GM23338 (cell line): ENCODE data around the gene CERS1. TPM values are rescaled to one million over a fixed set of nuclear protein-coding genes. Genes with fewer than 3 reads are reported as not detected.

Source experiments
- ATAC-seq: fragments of 200-7000 bp; cut with Tn5 transposase; 3 replicates; pipeline ENCODE4 v1.9.1; 2020
- DNase-seq: peaks from one replicate; pipeline ENCODE4 v3.0.0-alpha.2; 2015; ENCODE audit warnings: low spot score
- H2AFZ ChIP-seq: fragments of 200-600 bp; sonication (generic); 2 replicates; pipeline ENCODE4 v1.8.0; 2016; ENCODE audit warnings: antibody characterized with exemption, mild to moderate bottlenecking, moderate library complexity
- H3F3A ChIP-seq: fragments of 200-600 bp; sonication (generic); replicated peaks from 2 replicates; pipeline ENCODE4 v1.8.0; 2017; ENCODE audit warnings: antibody characterized with exemption, mixed run types, low read depth
- H3K27ac ChIP-seq: fragments of 200-600 bp; sonication (generic); 2 replicates; pipeline ENCODE4 v1.6.1; 2016; ENCODE audit warnings: low read depth
- H3K27me3 ChIP-seq: fragments of 200-600 bp; sonication (generic); 2 replicates; pipeline ENCODE4 v1.8.0; 2016; ENCODE audit warnings: mild to moderate bottlenecking, mixed run types, moderate library complexity; ENCODE audit not compliant: insufficient read depth
- H3K36me3 ChIP-seq: fragments of 200-600 bp; sonication (generic); 2 replicates; pipeline ENCODE4 v1.8.0; 2016; ENCODE audit warnings: mild to moderate bottlenecking; ENCODE audit not compliant: insufficient read depth
- H3K4me1 ChIP-seq: fragments of 200-600 bp; sonication (generic); 2 replicates; pipeline ENCODE4 v1.8.0; 2016; ENCODE audit warnings: mild to moderate bottlenecking, moderate library complexity; ENCODE audit not compliant: insufficient read depth
- H3K4me2 ChIP-seq: fragments of 200-600 bp; sonication (generic); 2 replicates; pipeline ENCODE4 v1.7.1; 2017; ENCODE audit warnings: mixed run types
- H3K4me3 ChIP-seq: fragments of 200-600 bp; sonication (generic); 2 replicates; pipeline ENCODE4 v1.6.1; 2016; ENCODE audit warnings: mixed run types
- H3K79me2 ChIP-seq: fragments of 200-600 bp; sonication (generic); replicated peaks from 2 replicates; pipeline ENCODE4 v1.8.0; 2017; ENCODE audit warnings: mild to moderate bottlenecking; ENCODE audit not compliant: insufficient read depth
- H3K9me2 ChIP-seq: fragments of 200-600 bp; sonication (generic); 2 replicates; pipeline ENCODE4 v1.8.0; 2017; ENCODE audit not compliant: insufficient read depth
- H4K20me1 ChIP-seq: fragments of 200-600 bp; sonication (generic); replicated peaks from 2 replicates; pipeline ENCODE4 v1.8.0; 2017; ENCODE audit warnings: mild to moderate bottlenecking; ENCODE audit not compliant: insufficient read depth
- H3K27ac Mint-ChIP-seq: 2 replicates; pipeline ENCODE4 v1.8.0; 2020; ENCODE audit warnings: inconsistent platforms, mild to moderate bottlenecking, moderate library complexity, mixed read lengths
- H3K27me3 Mint-ChIP-seq: 3 replicates; pipeline ENCODE4 v1.8.0; 2022; ENCODE audit warnings: low read depth, mild to moderate bottlenecking, moderate library complexity, mixed read lengths, inconsistent platforms; ENCODE audit not compliant: insufficient read depth, poor library complexity
- H3K36me3 Mint-ChIP-seq: 3 replicates; pipeline ENCODE4 v1.8.0; 2021; ENCODE audit warnings: low read depth, mild to moderate bottlenecking, inconsistent platforms, moderate library complexity, mixed read lengths
- H3K4me1 Mint-ChIP-seq: 3 replicates; pipeline ENCODE4 v1.8.0; 2020; ENCODE audit warnings: mild to moderate bottlenecking, inconsistent platforms, mixed read lengths
- H3K4me3 Mint-ChIP-seq: 3 replicates; pipeline ENCODE4 v1.8.0; 2021; ENCODE audit warnings: moderate library complexity, mild to moderate bottlenecking, inconsistent platforms, mixed read lengths
- H3K9me3 Mint-ChIP-seq: 3 replicates; pipeline ENCODE4 v1.8.0; 2020; ENCODE audit warnings: moderate library complexity, mild to moderate bottlenecking, inconsistent platforms, mixed read lengths
- CREB1 ChIP-seq: fragments of 250-450 bp; sonication (Bioruptor Pico); IDR thresholded peaks from 2 replicates; pipeline ENCODE4 v1.5.0; 2020; ENCODE audit warnings: low read depth, mild to moderate bottlenecking, moderate library complexity
- polyA plus RNA-seq: library from polyadenylated mRNA; unstranded; fragments of >200 nt; fragmentation: Nextera tagmentation; extraction: Ambion mirVana; gene quantifications from 2 replicates; pipeline ENCODE4 v1.2.1, GENCODE V29; 2016
- total RNA-seq: library from RNA; depleted of rRNA; stranded (reverse); fragments of >200 nt; shearing (Covaris generic); gene quantifications from 2 replicates; pipeline ENCODE4 v1.2.3, GENCODE V29; 2014
- TF ChIP-seq, protein P1 (sequence below): fragments of 250-450 bp; sonication (Bioruptor Pico); IDR thresholded peaks from 2 replicates; pipeline ENCODE4 v1.5.0; 2020; ENCODE audit warnings: mild to moderate bottlenecking, moderate library complexity
- TF ChIP-seq, protein P2 (sequence below), 2 experiments: fragments of 200-600 bp in 1 of 2; sonication (generic) in 1 of 2; conservative IDR thresholded peaks; 2 replicates each; pipeline versions ENCODE4 v1.5.1 to v1.6.1; 2016 to 2017; ENCODE audit warnings: antibody characterized with exemption in 2 of 2, low read depth in 2 of 2, mild to moderate bottlenecking in 2 of 2, moderate library complexity in 1 of 2

The CERS1 gene
- total and polyA plus RNA-seq, 2 experiments from 2014 or later = 11.1 to 12.2 TPM

DNA sequence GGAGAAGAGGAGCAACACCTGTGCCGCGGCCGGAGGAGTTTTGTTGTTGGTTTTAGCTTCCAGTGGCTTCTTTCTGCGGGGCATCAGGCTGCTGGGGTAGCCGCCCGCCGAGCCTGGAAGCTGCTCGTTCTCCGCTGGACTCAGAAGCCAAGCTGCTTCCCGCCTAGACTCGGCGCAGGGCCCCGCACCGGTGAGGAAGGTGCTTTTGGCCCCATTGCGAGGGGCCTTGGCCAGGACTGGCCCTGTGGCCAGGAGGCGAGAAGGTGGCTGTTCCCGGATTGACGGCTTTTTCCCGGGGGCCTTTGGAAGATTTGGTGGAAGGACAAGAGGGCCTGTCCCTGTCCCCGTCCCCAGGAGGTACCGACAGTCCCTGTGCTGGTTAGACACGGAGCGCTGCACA, 28.8 kb downstream of the CERS1 start:
- H3F3A ChIP-seq = peaks cover 31% of the 10 kb centered on the region
- H3K9me2 ChIP-seq = no peaks in the 10 kb centered on the region
- H3K79me2 ChIP-seq = no peaks in the 10 kb centered on the region
- Mint-ChIP-seq H3K27me3 (peaks cover 23% of the 10 kb centered on the region), H3K4me1 (peaks cover 9% of the 10 kb centered on the region; the same call in 2 of the 3 replicates), H3K27ac (no peak overlapping the region), H3K36me3 (peaks cover 43% of the 10 kb centered on the region), H3K4me3 (no peak overlapping the region), H3K9me3 (no peaks in the 10 kb centered on the region; the same call in 2 of the 3 replicates)
- TF ChIP-seq, protein P1, sequence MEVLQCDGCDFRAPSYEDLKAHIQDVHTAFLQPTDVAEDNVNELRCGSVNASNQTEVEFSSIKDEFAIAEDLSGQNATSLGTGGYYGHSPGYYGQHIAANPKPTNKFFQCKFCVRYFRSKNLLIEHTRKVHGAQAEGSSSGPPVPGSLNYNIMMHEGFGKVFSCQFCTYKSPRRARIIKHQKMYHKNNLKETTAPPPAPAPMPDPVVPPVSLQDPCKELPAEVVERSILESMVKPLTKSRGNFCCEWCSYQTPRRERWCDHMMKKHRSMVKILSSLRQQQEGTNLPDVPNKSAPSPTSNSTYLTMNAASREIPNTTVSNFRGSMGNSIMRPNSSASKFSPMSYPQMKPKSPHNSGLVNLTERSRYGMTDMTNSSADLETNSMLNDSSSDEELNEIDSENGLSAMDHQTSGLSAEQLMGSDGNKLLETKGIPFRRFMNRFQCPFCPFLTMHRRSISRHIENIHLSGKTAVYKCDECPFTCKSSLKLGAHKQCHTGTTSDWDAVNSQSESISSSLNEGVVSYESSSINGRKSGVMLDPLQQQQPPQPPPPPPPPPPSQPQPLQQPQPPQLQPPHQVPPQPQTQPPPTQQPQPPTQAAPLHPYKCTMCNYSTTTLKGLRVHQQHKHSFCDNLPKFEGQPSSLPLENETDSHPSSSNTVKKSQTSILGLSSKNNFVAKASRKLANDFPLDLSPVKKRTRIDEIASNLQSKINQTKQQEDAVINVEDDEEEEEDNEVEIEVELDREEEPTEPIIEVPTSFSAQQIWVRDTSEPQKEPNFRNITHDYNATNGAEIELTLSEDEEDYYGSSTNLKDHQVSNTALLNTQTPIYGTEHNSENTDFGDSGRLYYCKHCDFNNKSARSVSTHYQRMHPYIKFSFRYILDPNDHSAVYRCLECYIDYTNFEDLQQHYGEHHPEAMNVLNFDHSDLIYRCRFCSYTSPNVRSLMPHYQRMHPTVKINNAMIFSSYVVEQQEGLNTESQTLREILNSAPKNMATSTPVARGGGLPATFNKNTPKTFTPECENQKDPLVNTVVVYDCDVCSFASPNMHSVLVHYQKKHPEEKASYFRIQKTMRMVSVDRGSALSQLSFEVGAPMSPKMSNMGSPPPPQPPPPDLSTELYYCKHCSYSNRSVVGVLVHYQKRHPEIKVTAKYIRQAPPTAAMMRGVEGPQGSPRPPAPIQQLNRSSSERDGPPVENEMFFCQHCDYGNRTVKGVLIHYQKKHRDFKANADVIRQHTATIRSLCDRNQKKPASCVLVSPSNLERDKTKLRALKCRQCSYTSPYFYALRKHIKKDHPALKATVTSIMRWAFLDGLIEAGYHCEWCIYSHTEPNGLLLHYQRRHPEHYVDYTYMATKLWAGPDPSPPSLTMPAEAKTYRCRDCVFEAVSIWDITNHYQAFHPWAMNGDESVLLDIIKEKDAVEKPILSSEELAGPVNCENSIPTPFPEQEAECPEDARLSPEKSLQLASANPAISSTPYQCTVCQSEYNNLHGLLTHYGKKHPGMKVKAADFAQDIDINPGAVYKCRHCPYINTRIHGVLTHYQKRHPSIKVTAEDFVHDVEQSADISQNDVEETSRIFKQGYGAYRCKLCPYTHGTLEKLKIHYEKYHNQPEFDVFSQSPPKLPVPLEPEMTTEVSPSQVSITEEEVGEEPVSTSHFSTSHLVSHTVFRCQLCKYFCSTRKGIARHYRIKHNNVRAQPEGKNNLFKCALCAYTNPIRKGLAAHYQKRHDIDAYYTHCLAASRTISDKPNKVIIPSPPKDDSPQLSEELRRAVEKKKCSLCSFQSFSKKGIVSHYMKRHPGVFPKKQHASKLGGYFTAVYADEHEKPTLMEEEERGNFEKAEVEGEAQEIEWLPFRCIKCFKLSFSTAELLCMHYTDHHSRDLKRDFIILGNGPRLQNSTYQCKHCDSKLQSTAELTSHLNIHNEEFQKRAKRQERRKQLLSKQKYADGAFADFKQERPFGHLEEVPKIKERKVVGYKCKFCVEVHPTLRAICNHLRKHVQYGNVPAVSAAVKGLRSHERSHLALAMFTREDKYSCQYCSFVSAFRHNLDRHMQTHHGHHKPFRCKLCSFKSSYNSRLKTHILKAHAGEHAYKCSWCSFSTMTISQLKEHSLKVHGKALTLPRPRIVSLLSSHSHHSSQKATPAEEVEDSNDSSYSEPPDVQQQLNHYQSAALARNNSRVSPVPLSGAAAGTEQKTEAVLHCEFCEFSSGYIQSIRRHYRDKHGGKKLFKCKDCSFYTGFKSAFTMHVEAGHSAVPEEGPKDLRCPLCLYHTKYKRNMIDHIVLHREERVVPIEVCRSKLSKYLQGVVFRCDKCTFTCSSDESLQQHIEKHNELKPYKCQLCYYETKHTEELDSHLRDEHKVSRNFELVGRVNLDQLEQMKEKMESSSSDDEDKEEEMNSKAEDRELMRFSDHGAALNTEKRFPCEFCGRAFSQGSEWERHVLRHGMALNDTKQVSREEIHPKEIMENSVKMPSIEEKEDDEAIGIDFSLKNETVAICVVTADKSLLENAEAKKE = no peak
- no peak overlapping the region for H2AFZ ChIP-seq
- peaks cover 7% of the 10 kb centered on the region; the same call in 1 of the 2 replicates for H3K36me3 ChIP-seq
- ATAC-seq = no peak
- peaks cover 5% of the 10 kb centered on the region; the same call in 1 of the 2 replicates for H3K4me1 ChIP-seq
- peaks cover 14% of the 10 kb centered on the region for H4K20me1 ChIP-seq
- H3K4me3 ChIP-seq = no peak overlapping the region
- H3K27ac ChIP-seq = no peak overlapping the region
- H3K27me3 ChIP-seq = peaks cover 31% of the 10 kb centered on the region
- no peak for DNase-seq
- no peak overlapping the region for H3K4me2 ChIP-seq

DNA sequence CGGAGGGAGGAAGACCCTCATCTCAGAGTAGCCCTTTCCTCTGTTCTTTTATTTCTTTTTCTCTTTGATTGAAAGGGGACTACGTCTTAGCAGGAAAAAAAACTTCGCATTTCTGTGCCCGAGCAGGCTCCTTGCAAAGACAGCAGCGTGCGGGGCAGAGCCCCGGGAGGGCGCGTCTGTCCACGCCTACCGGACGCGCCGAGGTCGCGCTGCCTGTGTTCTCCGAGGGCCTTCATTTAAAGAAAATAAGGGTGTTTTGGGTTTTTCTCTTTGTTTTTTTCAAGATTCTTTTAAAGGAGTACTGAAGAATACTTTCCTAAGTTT, 29.2 kb downstream of the CERS1 start:
- Histone ChIP-seq H3K79me2 (no peaks in the 10 kb centered on the region), H2AFZ (no peak overlapping the region), H3K36me3 (peaks cover 11% of the 10 kb centered on the region; the same call in 1 of the 2 replicates), H3K4me1 (peaks cover 5% of the 10 kb centered on the region; the same call in 1 of the 2 replicates), H3K4me3 (no peak overlapping the region), H3K27me3 (peaks cover 27% of the 10 kb centered on the region), H4K20me1 (peaks cover 12% of the 10 kb centered on the region), H3F3A (peaks cover 31% of the 10 kb centered on the region), H3K27ac (no peak overlapping the region), H3K9me2 (no peaks in the 10 kb centered on the region), H3K4me2 (no peak overlapping the region)
- no peak for ATAC-seq
- H3K9me3 Mint-ChIP-seq = no peaks in the 10 kb centered on the region; the same call in 2 of the 3 replicates
- H3K4me3 Mint-ChIP-seq = no peak overlapping the region
- H3K36me3 Mint-ChIP-seq = peaks cover 46% of the 10 kb centered on the region
- no peak for DNase-seq
- peaks cover 20% of the 10 kb centered on the region for H3K27me3 Mint-ChIP-seq
- H3K4me1 Mint-ChIP-seq = peaks cover 9% of the 10 kb centered on the region; the same call in 2 of the 3 replicates
- H3K27ac Mint-ChIP-seq = no peak overlapping the region
- TF ChIP-seq, protein P1 = no peak
- TF ChIP-seq, protein P2, sequence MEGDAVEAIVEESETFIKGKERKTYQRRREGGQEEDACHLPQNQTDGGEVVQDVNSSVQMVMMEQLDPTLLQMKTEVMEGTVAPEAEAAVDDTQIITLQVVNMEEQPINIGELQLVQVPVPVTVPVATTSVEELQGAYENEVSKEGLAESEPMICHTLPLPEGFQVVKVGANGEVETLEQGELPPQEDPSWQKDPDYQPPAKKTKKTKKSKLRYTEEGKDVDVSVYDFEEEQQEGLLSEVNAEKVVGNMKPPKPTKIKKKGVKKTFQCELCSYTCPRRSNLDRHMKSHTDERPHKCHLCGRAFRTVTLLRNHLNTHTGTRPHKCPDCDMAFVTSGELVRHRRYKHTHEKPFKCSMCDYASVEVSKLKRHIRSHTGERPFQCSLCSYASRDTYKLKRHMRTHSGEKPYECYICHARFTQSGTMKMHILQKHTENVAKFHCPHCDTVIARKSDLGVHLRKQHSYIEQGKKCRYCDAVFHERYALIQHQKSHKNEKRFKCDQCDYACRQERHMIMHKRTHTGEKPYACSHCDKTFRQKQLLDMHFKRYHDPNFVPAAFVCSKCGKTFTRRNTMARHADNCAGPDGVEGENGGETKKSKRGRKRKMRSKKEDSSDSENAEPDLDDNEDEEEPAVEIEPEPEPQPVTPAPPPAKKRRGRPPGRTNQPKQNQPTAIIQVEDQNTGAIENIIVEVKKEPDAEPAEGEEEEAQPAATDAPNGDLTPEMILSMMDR (conservative IDR thresholded peaks at IDR 0.05; ENCODE audit: low read depth in 2 of 2) = peak in 1 of 2 experiments; percentile 1; a peak in 1 of 4 replicates
- no peak for TF ChIP-seq CREB1 (CRISPR knock-in tag)
